GM10248 (cell line): ENCODE data around the gene ZNF169.
A peak's percentile ranks its signal among the peaks of the same experiment; 100 is the strongest.

ENCODE experiments used
- CTCF ChIA-PET: fragments of 300-600 bp; sonication (Branson Sonifier 250); formaldehyde crosslinking; extraction: SDS; loops from one replicate; lab custom pipeline; 2021; ENCODE audit warnings: antibody characterized with exemption; lab: Yijun Ruan, JAX
- POLR2A ChIA-PET: fragments of 350-650 bp; sonication (Branson Sonifier 250); formaldehyde crosslinking; extraction: SDS; loops from one replicate; lab custom pipeline; 2020; ENCODE audit warnings: antibody characterized with exemption; lab: Yijun Ruan, JAX
- DNase-seq: peaks from one replicate; pipeline ENCODE4 v3.0.0; 2012; ENCODE audit errors: extremely low spot score
- CTCF ChIP-seq: IDR thresholded peaks from 2 replicates; pipeline ENCODE4 v1.5.1; 2012; ENCODE audit warnings: mild to moderate bottlenecking, low read depth; ENCODE audit errors: extremely low read depth, missing control alignments, control extremely low read depth

The ZNF169 gene

GRCh38 chr9:94259077-94259862 lies at the start of gene ZNF169:
Gene ZNF169, plus strand, starts transcription at chr9:94259298. Its CDS starts 19,515 bp downstream, at chr9:94278813.
- TF ChIP-seq CTCF, result no peak
- CTCF ChIA-PET, result interaction anchor here (0.9 kb wide), 1 partner anchor 46 kb away, joined by 3 read pairs; no protein-coding TSS in a partner anchor
- POLR2A ChIA-PET, result no interaction called here

GRCh38 chr9:94210616-94211603 lies 48.2 kb upstream of the ZNF169 start:
- POLR2A ChIA-PET, result no interaction called here
- CTCF ChIA-PET, result interaction anchor here (3.0 to 10.3 kb wide), 2 partner anchors 150 to 197 kb away, joined by 11 to 246 read pairs; no protein-coding TSS in a partner anchor
- TF ChIP-seq CTCF, result no peak
- no peak for DNase-seq

More at GRCh38 chr9:94259077-94259862, at the start of gene ZNF169:
- DNase-seq, result peak; percentile 96

GRCh38 chr9:94212091-94212490 lies 47.0 kb upstream of the ZNF169 start:
- CTCF ChIA-PET, result interaction anchor here (1.4 to 10.3 kb wide), 14 partner anchors 9 to 248 kb away, joined by 5 to 246 read pairs (median 13); partner anchors contain the start of gene PTPDC1
- no peak for TF ChIP-seq CTCF
- no peak for DNase-seq
- POLR2A ChIA-PET, result no interaction called here

GRCh38 chr9:94212531-94212930 lies 46.6 kb upstream of the ZNF169 start:
- TF ChIP-seq CTCF, result no peak
- ChIA-PET CTCF (interaction anchor here (1.0 to 10.3 kb wide), 19 partner anchors 10 to 248 kb away, joined by 3 to 246 read pairs (median 11); partner anchors contain the start of genes PTPDC1 and ZNF169), POLR2A (no interaction called here)
- DNase-seq, result no peak

- POLR2A ChIA-PET, result no interaction called here
Measured at GRCh38 chr9:94213511-94214124, 45.5 kb upstream of the ZNF169 start.

More at GRCh38 chr9:94213511-94214124, 45.5 kb upstream of the ZNF169 start:
- peak; percentile 84 for DNase-seq
- peak; percentile 74 for TF ChIP-seq CTCF
- CTCF ChIA-PET, result interaction anchor here (0.6 to 10.3 kb wide), 44 partner anchors 8 to 251 kb away, joined by 3 to 246 read pairs (median 5); partner anchors contain the start of genes PTPDC1 and ZNF169
